Hepatocyte (in vitro differentiated cells): Measurements from ENCODE around the gene TOP1.

ENCODE experiments used
- CTCF ChIP-seq: fragments of 200-600 bp; sonication (generic); IDR thresholded peaks from 2 replicates; pipeline ENCODE4 v1.5.1; 2016; ENCODE audit warnings: antibody characterized with exemption, mild to moderate bottlenecking; ENCODE audit not compliant: poor library complexity
- EZH2 ChIP-seq: fragments of 200-600 bp; sonication (generic); IDR thresholded peaks from 2 replicates; pipeline ENCODE4 v1.6.1; 2016; ENCODE audit warnings: antibody characterized with exemption, mild to moderate bottlenecking, borderline replicate concordance

- TF ChIP-seq CTCF (no peak), EZH2 (no peak)
Observed at GRCh38 chr20:41108531-41108930, 79.9 kb downstream of the TOP1 start.
